Esophagus squamous epithelium (tissue), 5 donors: ENCODE measurements around the gene CRELD2. TPM values are rescaled to one million over a fixed set of nuclear protein-coding genes. Genes with fewer than 3 reads are reported as not detected.

Experiments
- DNase-seq: peaks from one replicate; lab custom pipeline; 2025; lab: John Stamatoyannopoulos, UW
- H3K27ac ChIP-seq, 4 donors: fragments of 200-600 bp; sonication (generic); one replicate each; pipeline ENCODE4 v1.5.1; 2016 to 2019; ENCODE audit warnings: mild to moderate bottlenecking in 1 of 4
- H3K27me3 ChIP-seq, 4 donors: fragments of 200-600 bp; sonication (generic); 1 replicate in 3 of 4; 2 replicates in 1 of 4; pipeline versions ENCODE4 v1.5.1 to v1.6.0; 2017 to 2021; ENCODE audit warnings: antibody characterized with exemption in 1 of 4
- H3K36me3 ChIP-seq, 3 donors: fragments of 200-600 bp; sonication (generic); one replicate each; pipeline ENCODE4 v1.5.1; 2016 to 2019
- H3K4me1 ChIP-seq, 3 donors: fragments of 200-600 bp; sonication (generic); one replicate each; pipeline ENCODE4 v1.5.1; 2017 to 2019
- H3K4me3 ChIP-seq, 4 donors: fragments of 200-600 bp; sonication (generic); 1 replicate in 3 of 4; 2 replicates in 1 of 4; pipeline ENCODE4 v1.5.1; 2016 to 2019; ENCODE audit warnings: mild to moderate bottlenecking in 2 of 4, moderate library complexity in 1 of 4
- H3K9me3 ChIP-seq, 3 donors: fragments of 200-600 bp; sonication (generic); one replicate each; pipeline ENCODE4 v1.5.1; 2016 to 2019
- CTCF ChIP-seq, 6 experiments: fragments of 450-650 bp in 4 of 6; fragments of 200-600 bp in 2 of 6; sonication (generic) in 2 of 6; IDR thresholded peaks; one replicate each; pipeline ENCODE4 v1.5.1; 2016 to 2019; ENCODE audit warnings: antibody characterized with exemption in 6 of 6, mild to moderate bottlenecking in 4 of 6, moderate library complexity in 4 of 6
- POLR2A ChIP-seq, 4 donors: fragments of 450-650 bp; IDR thresholded peaks; one replicate each; pipeline ENCODE4 v1.6.1; 2017; ENCODE audit warnings: antibody characterized with exemption in 4 of 4, mild to moderate bottlenecking in 4 of 4, moderate library complexity in 3 of 4
- WGBS, 2 donors: methylation state at CpG; one replicate each; pipeline ENCODE4 v1.1.5; 2018; 5-methylcytosine and 5-hydroxymethylcytosine counted together
- intact Hi-C: fragments of 100-400 bp; cut with DNase I; formaldehyde crosslinking; loops from one replicate; pipeline ENCODE4 v1.15.0; 2022
- total RNA-seq, 4 donors: library from RNA; depleted of rRNA; stranded (reverse); fragments of >200 nt; gene quantifications; one replicate each; pipeline ENCODE4 v1.1.0, GENCODE V29; 2016
- donor health status: DM: yes; HTN: yes; CAD: no.

Gene CRELD2
- total RNA-seq, 4 donors from 2014 or later, result 22.7 to 45.7 (median 35.5) TPM

GRCh38 chr22:49961005-49961600 is 42.7 kb downstream of the CRELD2 start:
- Histone ChIP-seq H3K27ac (peak overlapping the region; percentile 95 to 100 (median 99)), H3K27me3 (no peaks in the 10 kb centered on the region), H3K36me3 (peaks cover 23 to 45% (median 29%) of the 10 kb centered on the region in 3 donors), H3K4me3 (peak overlapping the region; percentile 70 to 92 (median 82)), H3K4me1 (peaks cover 43 to 66% (median 46%) of the 10 kb centered on the region in 3 donors), H3K9me3 (no peaks in the 10 kb centered on the region)
- intact Hi-C loops, result no loop called here
- DNase-seq, result no peak
- peak in 2 of 4 donors; percentile 22 to 38 for TF ChIP-seq POLR2A (IDR thresholded peaks at IDR 0.05)
- no peak for TF ChIP-seq CTCF (IDR thresholded peaks at IDR 0.05)
- no CpG with 5 or more reads among the region's 84 CpGs for WGBS, 2 donors

GRCh38 chr22:49961601-49962011 is 43.2 kb downstream of the CRELD2 start:
- H3K9me3 ChIP-seq, result no peaks in the 10 kb centered on the region
- intact Hi-C loops, result no loop called here
- peaks cover 48 to 66% (median 51%) of the 10 kb centered on the region in 3 donors for H3K4me1 ChIP-seq
- WGBS, 2 donors, result no CpG with 5 or more reads among the region's 49 CpGs
- TF ChIP-seq POLR2A (IDR thresholded peaks at IDR 0.05) (no peak), CTCF (IDR thresholded peaks at IDR 0.05) (no peak)
- H3K27ac ChIP-seq, result peak overlapping the region; percentile 95 to 100 (median 99)
- H3K4me3 ChIP-seq, result peak overlapping the region; percentile 70 to 92 (median 82)
- H3K36me3 ChIP-seq, result peaks cover 23 to 45% (median 29%) of the 10 kb centered on the region in 3 donors
- DNase-seq, result no peak
- H3K27me3 ChIP-seq, result no peaks in the 10 kb centered on the region

- 20% methylated on average over 1 of the region's 70 CpGs; no CpG with 5 or more reads in 1 of the 2 donors for WGBS, 2 donors
- no peak for DNase-seq
Measured at GRCh38 chr22:49962012-49962750, 43.7 kb downstream of the CRELD2 start.

GRCh38 chr22:49962751-49963646 is 44.6 kb downstream of the CRELD2 start:
- intact Hi-C loops, result no loop called here
- no peaks in the 10 kb centered on the region for H3K9me3 ChIP-seq
- H3K27me3 ChIP-seq, result no peaks in the 10 kb centered on the region
- peak overlapping the region; percentile 95 to 100 (median 99) for H3K27ac ChIP-seq
- H3K4me1 ChIP-seq, result peaks cover 61 to 77% (median 65%) of the 10 kb centered on the region in 3 donors
- WGBS, 2 donors, result 27 to 46% methylated on average over 10 to 27 of the region's 63 CpGs
- peaks cover 23 to 45% (median 29%) of the 10 kb centered on the region in 3 donors for H3K36me3 ChIP-seq
- TF ChIP-seq CTCF (IDR thresholded peaks at IDR 0.05) (peak in 1 of 6 experiments; percentile 3), POLR2A (IDR thresholded peaks at IDR 0.05) (no peak)
- peak overlapping the region; percentile 70 to 92 (median 82) for H3K4me3 ChIP-seq
- no peak for DNase-seq

More at GRCh38 chr22:49962012-49962750, 43.7 kb downstream of the CRELD2 start:
- peaks cover 23 to 45% (median 29%) of the 10 kb centered on the region in 3 donors for H3K36me3 ChIP-seq
- H3K27ac ChIP-seq, result peak overlapping the region; percentile 95 to 100 (median 99)
- TF ChIP-seq CTCF (IDR thresholded peaks at IDR 0.05) (no peak), POLR2A (IDR thresholded peaks at IDR 0.05) (peak in 2 of 4 donors; percentile 14 to 69)
- intact Hi-C loops, result no loop called here
- no peaks in the 10 kb centered on the region for H3K9me3 ChIP-seq
- H3K4me1 ChIP-seq, result peaks cover 53 to 69% (median 57%) of the 10 kb centered on the region in 3 donors
- H3K27me3 ChIP-seq, result no peaks in the 10 kb centered on the region
- H3K4me3 ChIP-seq, result peak overlapping the region; percentile 70 to 92 (median 82)
